Fibroblast of lung (primary cell): ENCODE results near the gene TMCC2. TPM values are rescaled to one million over a fixed set of nuclear protein-coding genes. Genes with fewer than 3 reads are reported as not detected.
A peak's percentile ranks its signal among the peaks of the same experiment; 100 is the strongest.

ENCODE experiments used
- DNase-seq, 2 donors: peaks; one replicate each; pipeline versions ENCODE4 v3.0.0 to v3.0.0-alpha.2; 2010; ENCODE audit warnings: low read depth in 2 of 2
- H2AFZ ChIP-seq: 2 replicates; pipeline ENCODE4 v1.5.1; 2012; ENCODE audit warnings: low read length, control low read depth, inconsistent platforms
- H3K27ac ChIP-seq: 2 replicates; pipeline ENCODE4 v1.5.1; 2011; ENCODE audit warnings: low read length, control low read depth; ENCODE audit not compliant: insufficient read depth
- H3K27me3 ChIP-seq: 2 replicates; pipeline ENCODE4 v1.5.1; 2011; ENCODE audit warnings: mild to moderate bottlenecking, low read length; ENCODE audit not compliant: control insufficient read depth, insufficient read depth
- H3K36me3 ChIP-seq: 2 replicates; pipeline ENCODE4 v1.5.1; 2011; ENCODE audit warnings: low read length; ENCODE audit not compliant: control insufficient read depth, insufficient read depth
- H3K4me1 ChIP-seq: 2 replicates; pipeline ENCODE4 v1.5.1; 2011; ENCODE audit warnings: low read length; ENCODE audit not compliant: control insufficient read depth, insufficient read depth; ENCODE audit errors: extremely low read depth
- H3K4me2 ChIP-seq: 2 replicates; pipeline ENCODE4 v1.5.1; 2011; ENCODE audit warnings: low read length, control low read depth; ENCODE audit not compliant: insufficient read depth; ENCODE audit errors: extremely low read depth
- H3K4me3 ChIP-seq, 4 experiments: fragments of 200-600 bp in 1 of 4; sonication (generic) in 1 of 4; replicated peaks in 1 of 4; 2 replicates each; pipeline ENCODE4 v1.5.1; 2011 to 2016; ENCODE audit warnings: low read length in 4 of 4, low read depth in 3 of 4, mild to moderate bottlenecking in 3 of 4, control low read depth in 2 of 4, inconsistent platforms in 1 of 4, mixed read lengths in 1 of 4; ENCODE audit not compliant: insufficient read depth in 1 of 4; ENCODE audit errors: control extremely low read depth in 1 of 4
- H3K79me2 ChIP-seq: 2 replicates; pipeline ENCODE4 v1.5.1; 2012; ENCODE audit warnings: mild to moderate bottlenecking, low read length, inconsistent platforms; ENCODE audit not compliant: control insufficient read depth, insufficient read depth
- H3K9ac ChIP-seq: 2 replicates; pipeline ENCODE4 v1.5.1; 2011; ENCODE audit warnings: mild to moderate bottlenecking, low read length, control low read depth; ENCODE audit not compliant: insufficient read depth
- H3K9me3 ChIP-seq: 2 replicates; pipeline ENCODE4 v1.5.1; 2012; ENCODE audit warnings: low read depth, low read length; ENCODE audit not compliant: control insufficient read depth, insufficient read depth
- H4K20me1 ChIP-seq: 2 replicates; pipeline ENCODE4 v1.5.1; 2011; ENCODE audit warnings: low read length; ENCODE audit not compliant: control insufficient read depth, insufficient read depth; ENCODE audit errors: extremely low read depth
- EZH2 ChIP-seq: IDR thresholded peaks from 2 replicates; pipeline ENCODE4 v1.5.1; 2012; ENCODE audit warnings: low read length, control low read depth, mild to moderate bottlenecking; ENCODE audit errors: missing control alignments
- polyA plus RNA-seq, 2 donors: library from polyadenylated mRNA; depleted of rRNA in 1 of 2; stranded (reverse) in 1 of 2; unstranded in 1 of 2; fragments of >200 nt; gene quantifications; 2 replicates each; pipeline ENCODE4 v1.2.1, GENCODE V29; 2011 to 2012; ENCODE audit warnings: missing spikeins in 1 of 2
- total RNA-seq: library from RNA; depleted of rRNA; stranded (reverse); fragments of >200 nt; gene quantifications from 2 replicates; pipeline ENCODE4 v1.2.1, GENCODE V29; 2014
- TF ChIP-seq, protein P1 (sequence below), 2 donors: IDR thresholded peaks in 1 of 2; conservative IDR thresholded peaks in 1 of 2; 1 replicate in 1 of 2; 2 replicates in 1 of 2; pipeline ENCODE4 v1.5.1; 2011 to 2012; ENCODE audit warnings: low read length in 2 of 2, control low read depth in 1 of 2, inconsistent platforms in 1 of 2, low read depth in 1 of 2, mild to moderate bottlenecking in 1 of 2

Gene TMCC2
- total and polyA plus RNA-seq, 2 donors (not counting 1 experiment from before 2014, with no cell fraction given) = 2.3 to 6.9 TPM

DNA sequence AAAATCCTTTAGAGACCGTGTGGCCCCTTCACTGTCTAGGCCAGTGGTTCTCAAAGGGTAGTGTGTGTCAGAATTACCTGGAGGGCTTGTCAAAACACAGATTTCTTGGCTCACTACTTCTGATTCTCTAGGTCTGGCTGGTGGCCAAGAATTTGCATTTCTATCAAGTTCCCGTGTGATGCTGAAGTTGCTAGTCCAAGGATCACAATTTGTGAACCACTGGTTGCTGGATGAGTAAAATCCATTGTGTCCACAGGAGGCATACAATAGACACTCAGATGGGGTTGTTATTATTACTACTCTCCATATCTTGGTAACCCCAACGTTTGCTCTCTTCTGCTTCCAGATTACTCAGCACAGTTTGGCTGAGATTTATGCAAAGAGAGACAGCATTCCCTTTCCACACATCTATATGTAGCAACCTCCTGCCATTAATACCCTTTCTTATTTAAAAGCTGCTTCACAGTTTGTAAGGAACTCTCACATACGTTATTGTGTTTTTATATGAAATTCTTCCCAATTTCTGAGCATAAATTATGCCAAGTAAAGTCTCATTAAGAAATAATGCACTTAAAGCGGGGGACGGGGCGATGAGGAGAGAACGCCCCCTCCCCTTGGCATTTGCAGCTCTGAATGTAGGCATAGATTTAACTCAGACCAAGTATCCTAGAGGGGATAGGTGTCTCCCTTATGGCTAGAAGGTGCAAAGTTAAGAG, 720 bp upstream of the TMCC2 start:
- TF ChIP-seq EZH2 = no peak
- TF ChIP-seq, protein P1, sequence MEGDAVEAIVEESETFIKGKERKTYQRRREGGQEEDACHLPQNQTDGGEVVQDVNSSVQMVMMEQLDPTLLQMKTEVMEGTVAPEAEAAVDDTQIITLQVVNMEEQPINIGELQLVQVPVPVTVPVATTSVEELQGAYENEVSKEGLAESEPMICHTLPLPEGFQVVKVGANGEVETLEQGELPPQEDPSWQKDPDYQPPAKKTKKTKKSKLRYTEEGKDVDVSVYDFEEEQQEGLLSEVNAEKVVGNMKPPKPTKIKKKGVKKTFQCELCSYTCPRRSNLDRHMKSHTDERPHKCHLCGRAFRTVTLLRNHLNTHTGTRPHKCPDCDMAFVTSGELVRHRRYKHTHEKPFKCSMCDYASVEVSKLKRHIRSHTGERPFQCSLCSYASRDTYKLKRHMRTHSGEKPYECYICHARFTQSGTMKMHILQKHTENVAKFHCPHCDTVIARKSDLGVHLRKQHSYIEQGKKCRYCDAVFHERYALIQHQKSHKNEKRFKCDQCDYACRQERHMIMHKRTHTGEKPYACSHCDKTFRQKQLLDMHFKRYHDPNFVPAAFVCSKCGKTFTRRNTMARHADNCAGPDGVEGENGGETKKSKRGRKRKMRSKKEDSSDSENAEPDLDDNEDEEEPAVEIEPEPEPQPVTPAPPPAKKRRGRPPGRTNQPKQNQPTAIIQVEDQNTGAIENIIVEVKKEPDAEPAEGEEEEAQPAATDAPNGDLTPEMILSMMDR (conservative IDR thresholded peaks at IDR 0.05 in 1 of 2, IDR thresholded peaks at IDR 0.05 in 1 of 2; ENCODE audit: low read depth in 1 of 2, low read length in 2 of 2) = no peak
- Histone ChIP-seq H3K36me3 (no peaks in the 10 kb centered on the region), H3K9me3 (no peaks in the 10 kb centered on the region), H3K4me1 (peaks cover 4% of the 10 kb centered on the region), H2AFZ (peak overlapping the region; percentile 46), H3K4me3 (peak overlapping the region; percentile 61 to 81 (median 75)), H3K27me3 (no peaks in the 10 kb centered on the region), H3K79me2 (no peaks in the 10 kb centered on the region), H3K27ac (no peak overlapping the region), H4K20me1 (no peaks in the 10 kb centered on the region), H3K4me2 (peak overlapping the region; percentile 88), H3K9ac (no peak overlapping the region)
- peak; percentile 33 to 68 for DNase-seq

DNA sequence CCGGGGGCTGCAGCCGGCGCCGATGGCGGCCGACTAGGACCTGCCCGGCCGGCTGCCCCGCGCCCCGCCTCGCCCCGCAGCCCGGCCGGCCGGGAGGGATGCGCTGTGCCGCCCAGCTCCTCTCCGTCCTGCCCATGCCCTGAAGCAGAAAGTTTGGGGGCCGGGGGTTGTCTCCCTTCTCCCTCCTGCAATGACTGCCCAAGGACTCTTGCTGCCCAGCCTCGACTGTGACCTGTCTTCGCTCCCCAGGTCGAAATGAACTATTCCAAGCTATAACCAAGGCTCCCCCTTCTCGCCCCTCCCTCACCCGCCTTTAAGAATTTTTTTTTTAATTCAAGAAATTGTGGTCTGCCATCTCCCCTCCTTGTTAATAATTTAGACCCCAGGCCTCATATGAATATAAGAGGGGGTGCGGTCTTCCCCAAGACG, 361 bp downstream of the TMCC2 start:
- H3K4me3 ChIP-seq = peak overlapping the region; percentile 61 to 76 (median 70)
- H3K9ac ChIP-seq = peak overlapping the region; percentile 34
- peak overlapping the region; percentile 74 for H2AFZ ChIP-seq
- H4K20me1 ChIP-seq = no peaks in the 10 kb centered on the region
- peaks cover 4% of the 10 kb centered on the region for H3K4me1 ChIP-seq
- no peak overlapping the region for H3K27ac ChIP-seq
- H3K9me3 ChIP-seq = no peaks in the 10 kb centered on the region
- H3K79me2 ChIP-seq = no peaks in the 10 kb centered on the region
- no peak for TF ChIP-seq EZH2
- TF ChIP-seq, protein P1 (conservative IDR thresholded peaks at IDR 0.05 in 1 of 2, IDR thresholded peaks at IDR 0.05 in 1 of 2; ENCODE audit: low read depth in 1 of 2, low read length in 2 of 2) = no peak
- H3K27me3 ChIP-seq = no peaks in the 10 kb centered on the region
- no peak for DNase-seq
- H3K36me3 ChIP-seq = no peaks in the 10 kb centered on the region
- H3K4me2 ChIP-seq = peak overlapping the region; percentile 99

DNA sequence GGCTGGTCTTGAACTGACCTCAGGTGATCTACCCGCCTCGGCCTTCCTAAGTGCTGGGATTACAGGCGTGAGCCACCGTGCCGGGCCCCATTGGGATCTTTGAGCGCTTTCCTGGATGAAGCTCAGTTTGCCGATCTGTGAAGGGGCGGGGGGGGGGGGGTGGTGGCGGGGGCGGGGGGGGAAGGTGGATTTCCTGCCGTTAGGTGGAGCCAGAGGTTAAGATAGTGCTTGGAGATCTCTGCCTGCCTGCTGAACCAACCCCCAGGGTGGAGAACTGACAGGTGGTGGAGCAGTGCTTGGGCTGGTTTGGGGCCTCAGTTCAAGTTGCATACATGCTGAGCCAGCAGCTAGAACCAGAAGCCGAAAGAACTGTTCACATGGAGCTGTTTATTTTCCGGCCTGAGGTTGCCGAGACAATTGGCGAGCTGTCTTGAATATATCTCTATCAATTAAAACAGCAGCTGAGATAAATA, 1.7 kb downstream of the TMCC2 start:
- peak; percentile 53 to 78 for DNase-seq
- Histone ChIP-seq H3K4me1 (peaks cover 4% of the 10 kb centered on the region), H2AFZ (no peak overlapping the region), H3K4me3 (peak overlapping the region in 2 of 4 experiments; percentile 16 to 76), H3K27ac (no peak overlapping the region), H3K4me2 (peak overlapping the region; percentile 3), H3K9me3 (no peaks in the 10 kb centered on the region), H4K20me1 (no peaks in the 10 kb centered on the region), H3K36me3 (no peaks in the 10 kb centered on the region), H3K27me3 (no peaks in the 10 kb centered on the region), H3K9ac (no peak overlapping the region), H3K79me2 (no peaks in the 10 kb centered on the region)
- no peak for TF ChIP-seq EZH2
- TF ChIP-seq, protein P1 (conservative IDR thresholded peaks at IDR 0.05 in 1 of 2, IDR thresholded peaks at IDR 0.05 in 1 of 2; ENCODE audit: low read depth in 1 of 2, low read length in 2 of 2) = peak in 1 of 2 donors; percentile 20
